Keratinocyte (primary cell): ENCODE measurements around the gene GTF2I.
"Not testable (repeated sequence)": the region's sequence is repeated elsewhere in the genome, so short reads cannot be mapped to it uniquely, and the experiment has no call there.

ENCODE experiments used
- EZH2 ChIP-seq: IDR thresholded peaks from one replicate; pipeline ENCODE4 v1.6.1; 2012; ENCODE audit warnings: inconsistent platforms, mild to moderate bottlenecking, low read length, moderate library complexity
- TF ChIP-seq, protein P1 (sequence below), 3 experiments: IDR thresholded peaks in 1 of 3; conservative IDR thresholded peaks in 1 of 3; optimal IDR thresholded peaks in 1 of 3; 2 replicates in 2 of 3; 3 replicates in 1 of 3; pipeline versions ENCODE3 to v1.5.1; 2011; ENCODE audit warnings: low read length in 3 of 3, mild to moderate bottlenecking in 3 of 3, moderate library complexity in 2 of 3, control low read depth in 1 of 3, inconsistent platforms in 1 of 3; ENCODE audit not compliant: insufficient read depth in 2 of 3; ENCODE audit errors: extremely low read depth in 1 of 3

DNA sequence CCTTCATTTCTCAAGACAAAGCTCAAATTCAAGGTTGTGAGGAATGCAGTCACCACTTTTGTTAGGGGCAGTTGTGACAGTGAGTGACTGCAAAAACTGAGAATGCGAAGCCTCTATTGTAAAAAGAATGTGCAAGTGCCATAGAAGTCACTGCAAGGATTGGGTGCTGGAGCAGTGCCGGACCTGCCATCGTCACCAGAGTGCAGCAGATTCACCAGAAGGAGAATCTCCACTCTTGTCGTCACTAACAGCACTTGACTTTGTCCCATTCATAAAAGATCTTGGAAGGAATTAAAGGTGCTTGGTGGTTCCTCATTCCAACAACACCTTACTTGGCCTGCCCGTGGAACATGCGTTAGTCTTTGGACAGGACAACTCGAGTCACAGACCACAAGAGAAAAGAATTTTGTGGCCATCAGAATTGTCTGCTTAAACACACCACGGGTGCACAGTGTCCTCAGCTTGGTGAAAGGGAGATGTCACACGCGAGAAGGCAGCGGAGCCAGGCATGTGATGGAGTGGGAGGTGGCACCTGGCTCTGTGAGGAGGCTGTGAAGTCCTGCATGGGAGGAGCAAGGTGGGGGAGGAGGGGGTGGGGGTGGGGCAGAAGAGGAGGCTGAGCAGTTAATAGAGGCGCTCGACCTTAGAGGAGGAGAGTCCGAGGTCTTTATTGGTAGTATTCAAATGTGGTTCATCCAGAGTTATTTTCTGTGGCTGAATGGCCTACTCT is 82.6 kb downstream of the GTF2I start:
- not testable (repeated sequence) for TF ChIP-seq EZH2
- TF ChIP-seq, protein P1, sequence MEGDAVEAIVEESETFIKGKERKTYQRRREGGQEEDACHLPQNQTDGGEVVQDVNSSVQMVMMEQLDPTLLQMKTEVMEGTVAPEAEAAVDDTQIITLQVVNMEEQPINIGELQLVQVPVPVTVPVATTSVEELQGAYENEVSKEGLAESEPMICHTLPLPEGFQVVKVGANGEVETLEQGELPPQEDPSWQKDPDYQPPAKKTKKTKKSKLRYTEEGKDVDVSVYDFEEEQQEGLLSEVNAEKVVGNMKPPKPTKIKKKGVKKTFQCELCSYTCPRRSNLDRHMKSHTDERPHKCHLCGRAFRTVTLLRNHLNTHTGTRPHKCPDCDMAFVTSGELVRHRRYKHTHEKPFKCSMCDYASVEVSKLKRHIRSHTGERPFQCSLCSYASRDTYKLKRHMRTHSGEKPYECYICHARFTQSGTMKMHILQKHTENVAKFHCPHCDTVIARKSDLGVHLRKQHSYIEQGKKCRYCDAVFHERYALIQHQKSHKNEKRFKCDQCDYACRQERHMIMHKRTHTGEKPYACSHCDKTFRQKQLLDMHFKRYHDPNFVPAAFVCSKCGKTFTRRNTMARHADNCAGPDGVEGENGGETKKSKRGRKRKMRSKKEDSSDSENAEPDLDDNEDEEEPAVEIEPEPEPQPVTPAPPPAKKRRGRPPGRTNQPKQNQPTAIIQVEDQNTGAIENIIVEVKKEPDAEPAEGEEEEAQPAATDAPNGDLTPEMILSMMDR (optimal IDR thresholded peaks at IDR 0.05 in 1 of 3, IDR thresholded peaks at IDR 0.05 in 1 of 3, conservative IDR thresholded peaks at IDR 0.05 in 1 of 3; ENCODE audit: extremely low read depth in 1 of 3, insufficient read depth in 2 of 3, low read length in 3 of 3) = not testable (repeated sequence)
